IMR-90 (cell line): ENCODE data around the gene CAND2. TPM values are rescaled to one million over a fixed set of nuclear protein-coding genes. Genes with fewer than 3 reads are reported as not detected.

ENCODE experiments used
- ATAC-seq: fragments of 200-7000 bp; cut with Tn5 transposase; 2 replicates; pipeline ENCODE4 v1.9.1; 2020; ENCODE audit warnings: low read depth, mild to moderate bottlenecking, moderate library complexity
- BruUV-seq: library from RNA; stranded (reverse); fragments of 400-500 nt; replicated peaks from 2 replicates; lab custom pipeline; 2021; lab: Mats Ljungman, UMichigan
- CTCF ChIA-PET: fragments of 300-600 bp; formaldehyde crosslinking; extraction: SDS; loops from one replicate; lab custom pipeline; 2021; ENCODE audit warnings: antibody characterized with exemption; lab: Yijun Ruan, JAX
- POLR2A ChIA-PET: fragments of 300-600 bp; sonication (Branson Sonifier 250); formaldehyde crosslinking; loops from one replicate; lab custom pipeline; 2022; ENCODE audit warnings: antibody characterized with exemption; ENCODE audit not compliant: unreplicated experiment; lab: Charles Lee
- DNase-seq: peaks from one replicate; pipeline ENCODE4 v3.0.0; 2013
- H2AFZ ChIP-seq: replicated peaks from 2 replicates; pipeline ENCODE3; 2013; ENCODE audit warnings: low read length, mild to moderate bottlenecking; ENCODE audit not compliant: poor library complexity
- H2AK5ac ChIP-seq: 2 replicates; pipeline ENCODE4 v1.6.1; 2013; ENCODE audit warnings: low read depth, low read length, inconsistent platforms
- H2AK9ac ChIP-seq: replicated peaks from 2 replicates; pipeline ENCODE3; 2013; ENCODE audit warnings: mild to moderate bottlenecking, low read depth, low read length, moderate library complexity; ENCODE audit not compliant: poor library complexity
- H2BK120ac ChIP-seq: 2 replicates; pipeline ENCODE4 v1.6.1; 2013; ENCODE audit warnings: low read depth, low read length, inconsistent platforms
- H2BK15ac ChIP-seq: 3 replicates; pipeline ENCODE4 v1.6.1; 2013; ENCODE audit warnings: low read depth, low read length, inconsistent platforms
- H2BK20ac ChIP-seq: 2 replicates; pipeline ENCODE4 v1.6.1; 2013; ENCODE audit warnings: low read depth, mild to moderate bottlenecking, inconsistent platforms, low read length, moderate library complexity
- H2BK5ac ChIP-seq: 2 replicates; pipeline ENCODE4 v1.6.1; 2013; ENCODE audit warnings: mild to moderate bottlenecking, low read depth, low read length, inconsistent platforms; ENCODE audit not compliant: poor library complexity, severe bottlenecking
- H3K14ac ChIP-seq: replicated peaks from 2 replicates; pipeline ENCODE4 v1.6.1; 2013; ENCODE audit warnings: low read depth, low read length, inconsistent platforms
- H3K18ac ChIP-seq: 2 replicates; pipeline ENCODE4 v1.6.1; 2013; ENCODE audit warnings: low read depth, low read length, control low read depth
- H3K23ac ChIP-seq: 2 replicates; pipeline ENCODE4 v1.6.1; 2013; ENCODE audit warnings: low read depth, low read length, inconsistent platforms
- H3K27ac ChIP-seq: 2 replicates; pipeline ENCODE4 v1.5.1; 2013; ENCODE audit warnings: mild to moderate bottlenecking, control low read depth, low read length; ENCODE audit not compliant: insufficient read depth
- H3K27me3 ChIP-seq: 2 replicates; pipeline ENCODE4 v1.6.1; 2013; ENCODE audit warnings: low read length; ENCODE audit not compliant: control insufficient read depth, insufficient read depth
- H3K36me3 ChIP-seq: 2 replicates; pipeline ENCODE4 v1.6.1; 2013; ENCODE audit warnings: low read length, mixed read lengths; ENCODE audit not compliant: control insufficient read depth, insufficient read depth
- H3K4ac ChIP-seq: 2 replicates; pipeline ENCODE4 v1.6.1; 2013; ENCODE audit warnings: low read depth, low read length, inconsistent platforms
- H3K4me1 ChIP-seq: 2 replicates; pipeline ENCODE4 v1.6.1; 2013; ENCODE audit warnings: low read length, mixed read lengths; ENCODE audit not compliant: control insufficient read depth, insufficient read depth
- H3K4me2 ChIP-seq: 2 replicates; pipeline ENCODE4 v1.6.1; 2013; ENCODE audit warnings: low read depth, mild to moderate bottlenecking, control low read depth, low read length, moderate library complexity
- H3K4me3 ChIP-seq: 2 replicates; pipeline ENCODE4 v1.5.1; 2013; ENCODE audit warnings: low read depth, mild to moderate bottlenecking, control low read depth, low read length, moderate library complexity; ENCODE audit not compliant: insufficient read depth
- H3K56ac ChIP-seq: 2 replicates; pipeline ENCODE4 v1.6.1; 2013; ENCODE audit warnings: low read length, inconsistent platforms; ENCODE audit not compliant: insufficient read depth; ENCODE audit errors: extremely low read depth
- H3K79me1 ChIP-seq, 2 experiments: 2 replicates each; pipeline ENCODE4 v1.6.1; 2013; ENCODE audit warnings: low read length in 2 of 2, inconsistent platforms in 1 of 2, low read depth in 1 of 2
- H3K9ac ChIP-seq: 2 replicates; pipeline ENCODE4 v1.6.1; 2013; ENCODE audit warnings: low read depth, low read length, control low read depth
- H3K9me1 ChIP-seq: 2 replicates; pipeline ENCODE4 v1.6.1; 2013; ENCODE audit warnings: low read length, inconsistent platforms; ENCODE audit not compliant: insufficient read depth
- H3K9me3 ChIP-seq: 2 replicates; pipeline ENCODE4 v1.6.1; 2013; ENCODE audit warnings: low read length; ENCODE audit not compliant: control insufficient read depth, insufficient read depth
- H4K20me1 ChIP-seq: 2 replicates; pipeline ENCODE4 v1.6.1; 2013; ENCODE audit warnings: low read length, inconsistent platforms; ENCODE audit not compliant: insufficient read depth
- H4K5ac ChIP-seq: 2 replicates; pipeline ENCODE4 v1.6.1; 2013; ENCODE audit warnings: mild to moderate bottlenecking, low read depth, low read length, control low read depth
- H4K8ac ChIP-seq, 2 experiments: 2 replicates each; pipeline ENCODE4 v1.6.1; 2013; ENCODE audit warnings: low read depth in 2 of 2, low read length in 2 of 2, control low read depth in 1 of 2, inconsistent platforms in 1 of 2
- H4K91ac ChIP-seq: 2 replicates; pipeline ENCODE4 v1.6.1; 2013; ENCODE audit warnings: low read depth, low read length, inconsistent platforms; ENCODE audit not compliant: insufficient read depth
- ELK1 ChIP-seq: fragments of 150-350 bp; IDR thresholded peaks from 2 replicates; pipeline ENCODE4 v1.6.1; 2016; ENCODE audit warnings: low read depth, mild to moderate bottlenecking, low read length, moderate library complexity, borderline replicate concordance
- FOS ChIP-seq: fragments of 150-350 bp; IDR thresholded peaks from 2 replicates; pipeline ENCODE4 v1.6.1; 2016; ENCODE audit warnings: low read depth, low read length
- MAFK ChIP-seq: IDR thresholded peaks from 2 replicates; pipeline ENCODE4 v1.6.1; 2012; ENCODE audit warnings: low read depth, low read length, improper control_type of control experiment
- MAZ ChIP-seq: IDR thresholded peaks from 2 replicates; pipeline ENCODE4 v1.6.1; 2012; ENCODE audit warnings: low read depth, mild to moderate bottlenecking, low read length, improper control_type of control experiment, moderate library complexity, borderline replicate concordance
- MXI1 ChIP-seq: IDR thresholded peaks from 2 replicates; pipeline ENCODE4 v1.6.1; 2012; ENCODE audit warnings: low read depth, mild to moderate bottlenecking, low read length, moderate library complexity, borderline replicate concordance
- NFE2L2 ChIP-seq: fragments of 150-350 bp; IDR thresholded peaks from 2 replicates; pipeline ENCODE4 v1.6.1; 2016; ENCODE audit warnings: low read depth, mild to moderate bottlenecking, low read length
- POLR2A ChIP-seq: IDR thresholded peaks from 2 replicates; pipeline ENCODE4 v1.6.1; 2012; ENCODE audit warnings: mild to moderate bottlenecking, low read depth, low read length
- RAD21 ChIP-seq: IDR thresholded peaks from 2 replicates; pipeline ENCODE4 v1.6.1; 2012; ENCODE audit warnings: low read length, improper control_type of control experiment
- RCOR1 ChIP-seq: IDR thresholded peaks from 2 replicates; pipeline ENCODE4 v1.6.1; 2012; ENCODE audit warnings: mild to moderate bottlenecking, low read length, improper control_type of control experiment; ENCODE audit not compliant: insufficient replicate concordance
- RFX5 ChIP-seq: IDR thresholded peaks from 2 replicates; pipeline ENCODE4 v1.8.0; 2012; ENCODE audit warnings: low read depth, mild to moderate bottlenecking, low read length, moderate library complexity
- SMC3 ChIP-seq: fragments of 150-350 bp; IDR thresholded peaks from 2 replicates; pipeline ENCODE4 v1.6.1; 2016; ENCODE audit warnings: low read depth, mild to moderate bottlenecking, antibody characterized with exemption, low read length, moderate library complexity
- WGBS, 2 experiments: methylation state at CpG; one replicate each; pipeline versions ENCODE4 v1.1.5 to v1.1.7; 2013; ENCODE audit warnings: missing lambda C conversion rate in 2 of 2; ENCODE audit not compliant: insufficient read length in 1 of 2; ENCODE audit errors: extremely low coverage in 2 of 2; 5-methylcytosine and 5-hydroxymethylcytosine counted together
- dilution Hi-C: fragments of 300-500 bp; cut with HindIII; formaldehyde crosslinking; loops from one replicate; pipeline ENCODE4 v1.14.3; 2018; ENCODE audit warnings: low sequenced_read_pairs; ENCODE audit not compliant: unreplicated experiment
- in situ Hi-C: fragments of 300-500 bp; cut with MboI; formaldehyde crosslinking; loops from 3 replicates; pipeline ENCODE4 v1.14.3; 2019; ENCODE audit warnings: low sequenced_read_pairs, inconsistent platforms, mixed read lengths
- intact Hi-C: fragments of 100-400 bp; cut with micrococcal nuclease; formaldehyde crosslinking; loops from 2 replicates; pipeline ENCODE4 v1.10.0; 2022
- polyA plus RNA-seq, 3 experiments: library from polyadenylated mRNA; depleted of rRNA; stranded (reverse); fragments of >200 nt; gene quantifications; 2 replicates each; pipeline ENCODE4 v1.2.3, GENCODE V29; 2012; ENCODE audit warnings: low replicate concordance in 1 of 3
- total RNA-seq: library from RNA; depleted of rRNA; stranded (reverse); fragments of >200 nt; gene quantifications from 2 replicates; pipeline ENCODE4 v1.2.3, GENCODE V29; 2012
- TF ChIP-seq, protein P1 (sequence below): fragments of 150-350 bp; IDR thresholded peaks from 2 replicates; pipeline ENCODE4 v1.6.1; 2017; ENCODE audit warnings: mild to moderate bottlenecking, antibody characterized with exemption, low read length, low read depth

Gene CAND2
- total and polyA plus RNA-seq, 2 of the 4 experiments (the other 2 are of a cell fraction): 2.9 to 4.9 TPM

DNA sequence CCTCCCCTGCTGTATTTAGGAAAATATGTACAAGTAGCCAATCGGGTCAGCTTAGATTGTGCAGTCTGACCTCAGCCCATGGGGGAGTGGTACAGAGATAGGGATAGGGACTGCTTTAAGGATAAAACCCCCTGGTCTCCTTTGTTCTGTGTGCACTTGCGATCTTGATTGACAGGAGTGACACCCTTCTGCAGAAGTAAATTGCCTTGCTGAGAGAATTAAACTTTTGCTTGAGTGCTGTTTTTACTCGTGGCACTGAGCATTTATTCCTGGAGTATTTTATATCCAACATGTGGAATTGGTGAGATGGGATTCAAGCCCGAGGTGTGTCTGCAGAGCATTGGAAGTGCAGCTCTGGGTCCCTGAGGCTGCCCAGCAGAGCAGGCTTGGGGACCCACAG, 68.8 kb downstream of the CAND2 start:
- H4K91ac ChIP-seq: no peak overlapping the region
- dilution Hi-C loops: no loop called here
- no peaks in the 10 kb centered on the region; the same call in 1 of the 2 replicates for H3K9me1 ChIP-seq
- no peak overlapping the region for H3K4me3 ChIP-seq
- H4K20me1 ChIP-seq: no peaks in the 10 kb centered on the region
- POLR2A ChIA-PET: no interaction called here
- no TSS peak for BruUV-seq
- intact Hi-C loops: no loop called here
- peaks cover 7% of the 10 kb centered on the region for H3K9me3 ChIP-seq
- no peak overlapping the region for H2AK9ac ChIP-seq
- H2BK120ac ChIP-seq: no peak overlapping the region
- H3K14ac ChIP-seq: no peak overlapping the region
- CTCF ChIA-PET: interaction anchor here (1.1 kb wide), 1 partner anchor 12 kb away, joined by 3 read pairs; no protein-coding TSS in a partner anchor
- no peak overlapping the region for H4K8ac ChIP-seq
- H3K18ac ChIP-seq: no peak overlapping the region
- H3K4me2 ChIP-seq: no peak overlapping the region
- H2BK15ac ChIP-seq: no peak overlapping the region
- H2AFZ ChIP-seq: no peak overlapping the region
- TF ChIP-seq NFE2L2 (no peak), RCOR1 (no peak), ELK1 (no peak), RFX5 (no peak), MAZ (no peak), SMC3 (no peak), MAFK (no peak), FOS (no peak), MXI1 (no peak), RAD21 (no peak), POLR2A (no peak)
- TF ChIP-seq, protein P1, sequence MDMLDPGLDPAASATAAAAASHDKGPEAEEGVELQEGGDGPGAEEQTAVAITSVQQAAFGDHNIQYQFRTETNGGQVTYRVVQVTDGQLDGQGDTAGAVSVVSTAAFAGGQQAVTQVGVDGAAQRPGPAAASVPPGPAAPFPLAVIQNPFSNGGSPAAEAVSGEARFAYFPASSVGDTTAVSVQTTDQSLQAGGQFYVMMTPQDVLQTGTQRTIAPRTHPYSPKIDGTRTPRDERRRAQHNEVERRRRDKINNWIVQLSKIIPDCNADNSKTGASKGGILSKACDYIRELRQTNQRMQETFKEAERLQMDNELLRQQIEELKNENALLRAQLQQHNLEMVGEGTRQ: no peak
- H3K56ac ChIP-seq: no peak overlapping the region
- no peak overlapping the region for H2BK5ac ChIP-seq
- WGBS, 2 experiments: 60% methylated on average over 1 of the region's 4 CpGs; no CpG with 5 or more reads in 1 of the 2 experiments
- H2BK20ac ChIP-seq: no peak overlapping the region
- no peaks in the 10 kb centered on the region; the same call in 1 of the 2 replicates for H3K4me1 ChIP-seq
- ATAC-seq (no peak), DNase-seq (no peak)
- no peak overlapping the region for H4K5ac ChIP-seq
- no peaks in the 10 kb centered on the region for H3K79me1 ChIP-seq
- H3K27ac ChIP-seq: no peak overlapping the region
- H3K36me3 ChIP-seq: no peaks in the 10 kb centered on the region
- H3K27me3 ChIP-seq: peaks cover 31% of the 10 kb centered on the region
- H2AK5ac ChIP-seq: no peak overlapping the region
- in situ Hi-C loops: no loop called here
- no peak overlapping the region for H3K4ac ChIP-seq
- H3K9ac ChIP-seq: no peak overlapping the region
- no peak overlapping the region for H3K23ac ChIP-seq
